GM12878 (cell line): ENCODE measurements around the gene SLC5A2. TPM values are rescaled to one million over a fixed set of nuclear protein-coding genes. Genes with fewer than 3 reads are reported as not detected.

Source experiments
- BACH1 ChIP-seq: fragments of 450-650 bp; IDR thresholded peaks from 2 replicates; pipeline ENCODE4 v1.6.1; 2017; ENCODE audit warnings: mild to moderate bottlenecking, borderline replicate concordance
- EP300 ChIP-seq, 2 experiments: fragments of 150-350 bp in 1 of 2; IDR thresholded peaks; 2 replicates each; pipeline ENCODE4 v1.6.1; 2011 to 2012; ENCODE audit warnings: low read depth in 2 of 2, low read length in 2 of 2, borderline replicate concordance in 1 of 2, improper control_type of control experiment in 1 of 2, inconsistent platforms in 1 of 2; ENCODE audit not compliant: control insufficient read depth in 1 of 2
- LARP7 ChIP-seq: fragments of 450-650 bp; IDR thresholded peaks from 2 replicates; pipeline ENCODE4 v1.6.1; 2017; ENCODE audit warnings: mild to moderate bottlenecking
- NBN ChIP-seq: fragments of 450-650 bp; IDR thresholded peaks from 2 replicates; pipeline ENCODE4 v1.6.1; 2016
- POLR2A ChIP-seq: IDR thresholded peaks from 2 replicates; pipeline ENCODE4 v1.6.1; 2011; ENCODE audit warnings: low read depth, mild to moderate bottlenecking, low read length
- polyA plus RNA-seq, 11 experiments: library from polyadenylated mRNA; depleted of rRNA in 4 of 11; unstranded in 6 of 11; stranded (reverse) in 5 of 11; fragments of >200 nt; fragmentation: Nextera tagmentation in 4 of 11; fragmentation: Illumina TruSeq in 1 of 11; extraction: Ambion mirVana in 4 of 11; extraction: Trizol in 1 of 11; gene quantifications; 1 replicate in 1 of 11; 2 replicates in 10 of 11; pipeline versions ENCODE4 v1.2.1 to v1.2.3, GENCODE V29; 2011 to 2016; ENCODE audit warnings: inconsistent platforms in 2 of 11, missing spikeins in 2 of 11, low read depth in 1 of 11
- total RNA-seq, 4 experiments: library from RNA; depleted of rRNA in 3 of 4; stranded (reverse); fragments of >200 nt in 3 of 4; fragmentation: Illumina TruSeq in 1 of 4; extraction: Trizol in 1 of 4; gene quantifications; 2 replicates each; pipeline versions ENCODE4 v1.2.1 to v1.2.3, GENCODE V29; 2013 to 2021
- TF ChIP-seq, protein P1 (sequence below): fragments of 450-650 bp; formaldehyde crosslinking; IDR thresholded peaks from 2 replicates; pipeline ENCODE4 v1.4.0; 2022; ENCODE audit warnings: mild to moderate bottlenecking, moderate library complexity
- TF ChIP-seq, protein P2 (sequence below), 3 experiments: IDR thresholded peaks in 2 of 3; conservative IDR thresholded peaks in 1 of 3; 2 replicates each; pipeline ENCODE4 v1.5.1; 2011; ENCODE audit warnings: low read depth in 3 of 3, low read length in 3 of 3, mild to moderate bottlenecking in 3 of 3, control low read depth in 2 of 3, moderate library complexity in 2 of 3, inconsistent platforms in 1 of 3, mixed read lengths in 1 of 3; ENCODE audit not compliant: control insufficient read depth in 2 of 3, insufficient read depth in 1 of 3; ENCODE audit errors: extremely low read depth in 1 of 3
- TF ChIP-seq, protein P3 (sequence below): fragments of 450-650 bp; IDR thresholded peaks from 2 replicates; pipeline ENCODE4 v1.6.1; 2016; ENCODE audit warnings: mild to moderate bottlenecking, moderate library complexity, borderline replicate concordance
- TF ChIP-seq, protein P4 (sequence below): fragments of 450-650 bp; IDR thresholded peaks from 2 replicates; pipeline ENCODE4 v1.6.1; 2018; ENCODE audit warnings: mild to moderate bottlenecking, low read depth, moderate library complexity; ENCODE audit not compliant: partially characterized antibody
- TF ChIP-seq, protein P5 (sequence below): fragments of 450-650 bp; IDR thresholded peaks from 2 replicates; pipeline ENCODE4 v1.6.1; 2017; ENCODE audit warnings: mild to moderate bottlenecking

Gene SLC5A2
- total and polyA plus RNA-seq, 10 of the 15 experiments (the other 5 are each of a cell fraction or from before 2014, with no cell fraction given), result 3.6 to 4.8 (median 4.4) TPM; not detected in 6

DNA sequence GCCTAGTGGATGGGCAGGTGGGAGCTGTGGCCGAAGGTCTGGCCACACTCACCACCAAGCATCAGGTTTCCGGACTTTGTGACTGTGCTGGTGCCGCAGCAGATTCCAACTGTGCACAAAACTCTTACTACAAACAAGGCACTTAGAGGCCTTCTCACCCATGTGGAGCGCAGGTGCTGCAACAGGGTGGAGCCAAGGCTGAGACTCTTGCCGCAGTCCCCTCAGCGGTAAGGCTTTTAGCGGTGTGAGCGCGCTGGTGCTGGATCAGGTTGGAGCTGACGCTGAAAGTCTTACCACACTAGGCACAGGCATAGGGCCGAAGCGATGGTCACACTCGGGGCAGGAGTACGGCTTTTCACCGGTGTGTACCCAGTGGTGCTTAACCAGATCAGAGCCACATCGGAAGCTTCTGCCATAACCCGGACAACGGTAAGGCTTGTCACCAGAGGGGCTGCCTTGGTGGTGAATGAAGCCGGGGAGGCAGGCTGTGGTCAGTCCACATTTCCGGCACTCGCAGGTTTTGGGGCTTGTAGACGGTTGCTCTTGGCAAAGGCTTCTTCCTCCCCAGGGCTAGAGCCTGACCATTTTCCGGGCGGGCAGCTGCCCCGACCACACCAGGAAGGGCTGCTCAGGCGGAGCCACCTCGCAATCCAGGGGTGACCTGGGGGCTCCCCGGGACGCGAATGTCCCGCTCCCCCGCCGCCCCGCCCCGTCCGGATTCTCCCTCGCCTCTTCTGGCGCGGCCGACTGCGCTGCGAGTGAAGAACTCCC is 24.7 kb upstream of the SLC5A2 start (continued):
- TF ChIP-seq, protein P1, sequence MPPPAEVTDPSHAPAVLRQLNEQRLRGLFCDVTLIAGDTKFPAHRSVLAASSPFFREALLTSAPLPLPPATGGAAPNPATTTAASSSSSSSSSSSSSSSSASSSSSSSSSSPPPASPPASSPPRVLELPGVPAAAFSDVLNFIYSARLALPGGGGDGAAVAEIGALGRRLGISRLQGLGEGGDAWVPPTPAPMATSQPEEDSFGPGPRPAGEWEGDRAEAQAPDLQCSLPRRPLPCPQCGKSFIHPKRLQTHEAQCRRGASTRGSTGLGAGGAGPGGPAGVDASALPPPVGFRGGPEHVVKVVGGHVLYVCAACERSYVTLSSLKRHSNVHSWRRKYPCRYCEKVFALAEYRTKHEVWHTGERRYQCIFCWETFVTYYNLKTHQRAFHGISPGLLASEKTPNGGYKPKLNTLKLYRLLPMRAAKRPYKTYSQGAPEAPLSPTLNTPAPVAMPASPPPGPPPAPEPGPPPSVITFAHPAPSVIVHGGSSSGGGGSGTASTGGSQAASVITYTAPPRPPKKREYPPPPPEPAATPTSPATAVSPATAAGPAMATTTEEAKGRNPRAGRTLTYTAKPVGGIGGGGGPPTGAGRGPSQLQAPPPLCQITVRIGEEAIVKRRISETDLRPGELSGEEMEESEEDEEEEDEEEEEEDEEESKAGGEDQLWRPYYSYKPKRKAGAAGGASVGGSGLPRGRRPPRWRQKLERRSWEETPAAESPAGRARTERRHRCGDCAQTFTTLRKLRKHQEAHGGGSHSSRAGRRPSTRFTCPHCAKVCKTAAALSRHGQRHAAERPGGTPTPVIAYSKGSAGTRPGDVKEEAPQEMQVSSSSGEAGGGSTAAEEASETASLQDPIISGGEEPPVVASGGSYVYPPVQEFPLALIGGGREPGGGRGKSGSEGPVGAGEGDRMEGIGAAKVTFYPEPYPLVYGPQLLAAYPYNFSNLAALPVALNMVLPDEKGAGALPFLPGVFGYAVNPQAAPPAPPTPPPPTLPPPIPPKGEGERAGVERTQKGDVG (CRISPR knock-in tag), result no peak
- TF ChIP-seq, protein P2, sequence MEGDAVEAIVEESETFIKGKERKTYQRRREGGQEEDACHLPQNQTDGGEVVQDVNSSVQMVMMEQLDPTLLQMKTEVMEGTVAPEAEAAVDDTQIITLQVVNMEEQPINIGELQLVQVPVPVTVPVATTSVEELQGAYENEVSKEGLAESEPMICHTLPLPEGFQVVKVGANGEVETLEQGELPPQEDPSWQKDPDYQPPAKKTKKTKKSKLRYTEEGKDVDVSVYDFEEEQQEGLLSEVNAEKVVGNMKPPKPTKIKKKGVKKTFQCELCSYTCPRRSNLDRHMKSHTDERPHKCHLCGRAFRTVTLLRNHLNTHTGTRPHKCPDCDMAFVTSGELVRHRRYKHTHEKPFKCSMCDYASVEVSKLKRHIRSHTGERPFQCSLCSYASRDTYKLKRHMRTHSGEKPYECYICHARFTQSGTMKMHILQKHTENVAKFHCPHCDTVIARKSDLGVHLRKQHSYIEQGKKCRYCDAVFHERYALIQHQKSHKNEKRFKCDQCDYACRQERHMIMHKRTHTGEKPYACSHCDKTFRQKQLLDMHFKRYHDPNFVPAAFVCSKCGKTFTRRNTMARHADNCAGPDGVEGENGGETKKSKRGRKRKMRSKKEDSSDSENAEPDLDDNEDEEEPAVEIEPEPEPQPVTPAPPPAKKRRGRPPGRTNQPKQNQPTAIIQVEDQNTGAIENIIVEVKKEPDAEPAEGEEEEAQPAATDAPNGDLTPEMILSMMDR (IDR thresholded peaks at IDR 0.05 in 2 of 3, conservative IDR thresholded peaks at IDR 0.05 in 1 of 3; ENCODE audit: control insufficient read depth in 2 of 3, extremely low read depth in 1 of 3, insufficient read depth in 1 of 3, low read depth in 3 of 3, low read length in 3 of 3), result peak; percentile 23 to 40 (median 30); a peak in 3 of 6 replicates
- peak; percentile 85 for TF ChIP-seq POLR2A
- TF ChIP-seq, protein P3, sequence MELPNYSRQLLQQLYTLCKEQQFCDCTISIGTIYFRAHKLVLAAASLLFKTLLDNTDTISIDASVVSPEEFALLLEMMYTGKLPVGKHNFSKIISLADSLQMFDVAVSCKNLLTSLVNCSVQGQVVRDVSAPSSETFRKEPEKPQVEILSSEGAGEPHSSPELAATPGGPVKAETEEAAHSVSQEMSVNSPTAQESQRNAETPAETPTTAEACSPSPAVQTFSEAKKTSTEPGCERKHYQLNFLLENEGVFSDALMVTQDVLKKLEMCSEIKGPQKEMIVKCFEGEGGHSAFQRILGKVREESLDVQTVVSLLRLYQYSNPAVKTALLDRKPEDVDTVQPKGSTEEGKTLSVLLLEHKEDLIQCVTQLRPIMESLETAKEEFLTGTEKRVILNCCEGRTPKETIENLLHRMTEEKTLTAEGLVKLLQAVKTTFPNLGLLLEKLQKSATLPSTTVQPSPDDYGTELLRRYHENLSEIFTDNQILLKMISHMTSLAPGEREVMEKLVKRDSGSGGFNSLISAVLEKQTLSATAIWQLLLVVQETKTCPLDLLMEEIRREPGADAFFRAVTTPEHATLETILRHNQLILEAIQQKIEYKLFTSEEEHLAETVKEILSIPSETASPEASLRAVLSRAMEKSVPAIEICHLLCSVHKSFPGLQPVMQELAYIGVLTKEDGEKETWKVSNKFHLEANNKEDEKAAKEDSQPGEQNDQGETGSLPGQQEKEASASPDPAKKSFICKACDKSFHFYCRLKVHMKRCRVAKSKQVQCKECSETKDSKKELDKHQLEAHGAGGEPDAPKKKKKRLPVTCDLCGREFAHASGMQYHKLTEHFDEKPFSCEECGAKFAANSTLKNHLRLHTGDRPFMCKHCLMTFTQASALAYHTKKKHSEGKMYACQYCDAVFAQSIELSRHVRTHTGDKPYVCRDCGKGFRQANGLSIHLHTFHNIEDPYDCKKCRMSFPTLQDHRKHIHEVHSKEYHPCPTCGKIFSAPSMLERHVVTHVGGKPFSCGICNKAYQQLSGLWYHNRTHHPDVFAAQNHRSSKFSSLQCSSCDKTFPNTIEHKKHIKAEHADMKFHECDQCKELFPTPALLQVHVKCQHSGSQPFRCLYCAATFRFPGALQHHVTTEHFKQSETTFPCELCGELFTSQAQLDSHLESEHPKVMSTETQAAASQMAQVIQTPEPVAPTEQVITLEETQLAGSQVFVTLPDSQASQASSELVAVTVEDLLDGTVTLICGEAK, result no peak
- TF ChIP-seq, protein P4, sequence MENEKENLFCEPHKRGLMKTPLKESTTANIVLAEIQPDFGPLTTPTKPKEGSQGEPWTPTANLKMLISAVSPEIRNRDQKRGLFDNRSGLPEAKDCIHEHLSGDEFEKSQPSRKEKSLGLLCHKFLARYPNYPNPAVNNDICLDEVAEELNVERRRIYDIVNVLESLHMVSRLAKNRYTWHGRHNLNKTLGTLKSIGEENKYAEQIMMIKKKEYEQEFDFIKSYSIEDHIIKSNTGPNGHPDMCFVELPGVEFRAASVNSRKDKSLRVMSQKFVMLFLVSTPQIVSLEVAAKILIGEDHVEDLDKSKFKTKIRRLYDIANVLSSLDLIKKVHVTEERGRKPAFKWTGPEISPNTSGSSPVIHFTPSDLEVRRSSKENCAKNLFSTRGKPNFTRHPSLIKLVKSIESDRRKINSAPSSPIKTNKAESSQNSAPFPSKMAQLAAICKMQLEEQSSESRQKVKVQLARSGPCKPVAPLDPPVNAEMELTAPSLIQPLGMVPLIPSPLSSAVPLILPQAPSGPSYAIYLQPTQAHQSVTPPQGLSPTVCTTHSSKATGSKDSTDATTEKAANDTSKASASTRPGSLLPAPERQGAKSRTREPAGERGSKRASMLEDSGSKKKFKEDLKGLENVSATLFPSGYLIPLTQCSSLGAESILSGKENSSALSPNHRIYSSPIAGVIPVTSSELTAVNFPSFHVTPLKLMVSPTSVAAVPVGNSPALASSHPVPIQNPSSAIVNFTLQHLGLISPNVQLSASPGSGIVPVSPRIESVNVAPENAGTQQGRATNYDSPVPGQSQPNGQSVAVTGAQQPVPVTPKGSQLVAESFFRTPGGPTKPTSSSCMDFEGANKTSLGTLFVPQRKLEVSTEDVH, result no peak
- TF ChIP-seq NBN, result no peak
- TF ChIP-seq LARP7, result peak; percentile 83
- TF ChIP-seq, protein P5, sequence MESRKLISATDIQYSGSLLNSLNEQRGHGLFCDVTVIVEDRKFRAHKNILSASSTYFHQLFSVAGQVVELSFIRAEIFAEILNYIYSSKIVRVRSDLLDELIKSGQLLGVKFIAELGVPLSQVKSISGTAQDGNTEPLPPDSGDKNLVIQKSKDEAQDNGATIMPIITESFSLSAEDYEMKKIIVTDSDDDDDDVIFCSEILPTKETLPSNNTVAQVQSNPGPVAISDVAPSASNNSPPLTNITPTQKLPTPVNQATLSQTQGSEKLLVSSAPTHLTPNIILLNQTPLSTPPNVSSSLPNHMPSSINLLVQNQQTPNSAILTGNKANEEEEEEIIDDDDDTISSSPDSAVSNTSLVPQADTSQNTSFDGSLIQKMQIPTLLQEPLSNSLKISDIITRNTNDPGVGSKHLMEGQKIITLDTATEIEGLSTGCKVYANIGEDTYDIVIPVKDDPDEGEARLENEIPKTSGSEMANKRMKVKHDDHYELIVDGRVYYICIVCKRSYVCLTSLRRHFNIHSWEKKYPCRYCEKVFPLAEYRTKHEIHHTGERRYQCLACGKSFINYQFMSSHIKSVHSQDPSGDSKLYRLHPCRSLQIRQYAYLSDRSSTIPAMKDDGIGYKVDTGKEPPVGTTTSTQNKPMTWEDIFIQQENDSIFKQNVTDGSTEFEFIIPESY, result no peak
- TF ChIP-seq EP300 (IDR thresholded peaks at IDR 0.05; ENCODE audit: borderline replicate concordance in 1 of 2, control insufficient read depth in 1 of 2, low read depth in 2 of 2, low read length in 2 of 2), result no peak; a peak in 1 of 4 replicates
- no peak for TF ChIP-seq BACH1
